Effector CD4-positive, alpha-beta T cell (primary cell): Measurements from ENCODE around the gene GMDS.

Experiments
- DNase-seq: peaks from one replicate; pipeline ENCODE4 v3.0.0-alpha.2; 2020

GMDS gene

GRCh38 chr6:1662534-1662933 is 582.9 kb downstream of the GMDS start:
- no peak for DNase-seq

- DNase-seq: no peak
These were observed 585.6 kb downstream of the GMDS start for GRCh38 chr6:1659816-1660215.

- no peak for DNase-seq
These were observed 587.0 kb downstream of the GMDS start for GRCh38 chr6:1658212-1659005.

- DNase-seq: no peak
These were observed 587.6 kb downstream of the GMDS start for GRCh38 chr6:1657771-1658165.

- no peak for DNase-seq
These were observed 588.2 kb downstream of the GMDS start for GRCh38 chr6:1657116-1657770.

GRCh38 chr6:1654054-1654453 is 591.4 kb downstream of the GMDS start:
- no peak for DNase-seq

GRCh38 chr6:1652842-1653241 is 592.6 kb downstream of the GMDS start:
- DNase-seq: no peak

- no peak for DNase-seq
These were observed 594.0 kb downstream of the GMDS start for GRCh38 chr6:1651362-1651761.

GRCh38 chr6:1645466-1646185 is 599.8 kb downstream of the GMDS start:
- DNase-seq: no peak

GRCh38 chr6:1644516-1645060 is 600.8 kb downstream of the GMDS start:
- no peak for DNase-seq

- no peak for DNase-seq
These were observed 601.5 kb downstream of the GMDS start for GRCh38 chr6:1643830-1644445.

- DNase-seq: no peak
These were observed 602.3 kb downstream of the GMDS start for GRCh38 chr6:1643111-1643510.

- DNase-seq: no peak
These were observed 604.0 kb downstream of the GMDS start for GRCh38 chr6:1641343-1641885.

GRCh38 chr6:1640476-1640875 is 604.9 kb downstream of the GMDS start:
- no peak for DNase-seq

- no peak for DNase-seq
These were observed 606.0 kb downstream of the GMDS start for GRCh38 chr6:1639430-1639829.

GRCh38 chr6:1636971-1637871 is 608.2 kb downstream of the GMDS start:
- DNase-seq: no peak

GRCh38 chr6:1636272-1636825 is 609.1 kb downstream of the GMDS start:
- DNase-seq: no peak

- DNase-seq: no peak
These were observed 609.9 kb downstream of the GMDS start for GRCh38 chr6:1635305-1636010.

GRCh38 chr6:1634081-1634480 is 611.3 kb downstream of the GMDS start:
- DNase-seq: no peak

- no peak for DNase-seq
These were observed 611.9 kb downstream of the GMDS start for GRCh38 chr6:1633366-1634021.
